GM23338 (cell line): ENCODE data around the gene NPEPL1. TPM values are rescaled to one million over a fixed set of nuclear protein-coding genes. Genes with fewer than 3 reads are reported as not detected.

ENCODE experiments used
- ATAC-seq: fragments of 200-7000 bp; cut with Tn5 transposase; 3 replicates; pipeline ENCODE4 v1.9.1; 2020
- DNase-seq: peaks from one replicate; pipeline ENCODE4 v3.0.0-alpha.2; 2015; ENCODE audit warnings: low spot score
- H2AFZ ChIP-seq: fragments of 200-600 bp; sonication (generic); 2 replicates; pipeline ENCODE4 v1.8.0; 2016; ENCODE audit warnings: antibody characterized with exemption, mild to moderate bottlenecking, moderate library complexity
- H3F3A ChIP-seq: fragments of 200-600 bp; sonication (generic); replicated peaks from 2 replicates; pipeline ENCODE4 v1.8.0; 2017; ENCODE audit warnings: antibody characterized with exemption, mixed run types, low read depth
- H3K27ac ChIP-seq: fragments of 200-600 bp; sonication (generic); 2 replicates; pipeline ENCODE4 v1.6.1; 2016; ENCODE audit warnings: low read depth
- H3K27me3 ChIP-seq: fragments of 200-600 bp; sonication (generic); 2 replicates; pipeline ENCODE4 v1.8.0; 2016; ENCODE audit warnings: mild to moderate bottlenecking, mixed run types, moderate library complexity; ENCODE audit not compliant: insufficient read depth
- H3K36me3 ChIP-seq: fragments of 200-600 bp; sonication (generic); 2 replicates; pipeline ENCODE4 v1.8.0; 2016; ENCODE audit warnings: mild to moderate bottlenecking; ENCODE audit not compliant: insufficient read depth
- H3K4me1 ChIP-seq: fragments of 200-600 bp; sonication (generic); 2 replicates; pipeline ENCODE4 v1.8.0; 2016; ENCODE audit warnings: mild to moderate bottlenecking, moderate library complexity; ENCODE audit not compliant: insufficient read depth
- H3K4me2 ChIP-seq: fragments of 200-600 bp; sonication (generic); 2 replicates; pipeline ENCODE4 v1.7.1; 2017; ENCODE audit warnings: mixed run types
- H3K4me3 ChIP-seq: fragments of 200-600 bp; sonication (generic); 2 replicates; pipeline ENCODE4 v1.6.1; 2016; ENCODE audit warnings: mixed run types
- H3K79me2 ChIP-seq: fragments of 200-600 bp; sonication (generic); replicated peaks from 2 replicates; pipeline ENCODE4 v1.8.0; 2017; ENCODE audit warnings: mild to moderate bottlenecking; ENCODE audit not compliant: insufficient read depth
- H3K9me2 ChIP-seq: fragments of 200-600 bp; sonication (generic); 2 replicates; pipeline ENCODE4 v1.8.0; 2017; ENCODE audit not compliant: insufficient read depth
- H4K20me1 ChIP-seq: fragments of 200-600 bp; sonication (generic); replicated peaks from 2 replicates; pipeline ENCODE4 v1.8.0; 2017; ENCODE audit warnings: mild to moderate bottlenecking; ENCODE audit not compliant: insufficient read depth
- H3K27ac Mint-ChIP-seq: 2 replicates; pipeline ENCODE4 v1.8.0; 2020; ENCODE audit warnings: inconsistent platforms, mild to moderate bottlenecking, moderate library complexity, mixed read lengths
- H3K27me3 Mint-ChIP-seq: 3 replicates; pipeline ENCODE4 v1.8.0; 2022; ENCODE audit warnings: low read depth, mild to moderate bottlenecking, moderate library complexity, mixed read lengths, inconsistent platforms; ENCODE audit not compliant: insufficient read depth, poor library complexity
- H3K36me3 Mint-ChIP-seq: 3 replicates; pipeline ENCODE4 v1.8.0; 2021; ENCODE audit warnings: low read depth, mild to moderate bottlenecking, inconsistent platforms, moderate library complexity, mixed read lengths
- H3K4me1 Mint-ChIP-seq: 3 replicates; pipeline ENCODE4 v1.8.0; 2020; ENCODE audit warnings: mild to moderate bottlenecking, inconsistent platforms, mixed read lengths
- H3K4me3 Mint-ChIP-seq: 3 replicates; pipeline ENCODE4 v1.8.0; 2021; ENCODE audit warnings: moderate library complexity, mild to moderate bottlenecking, inconsistent platforms, mixed read lengths
- H3K9me3 Mint-ChIP-seq: 3 replicates; pipeline ENCODE4 v1.8.0; 2020; ENCODE audit warnings: moderate library complexity, mild to moderate bottlenecking, inconsistent platforms, mixed read lengths
- CREB1 ChIP-seq: fragments of 250-450 bp; sonication (Bioruptor Pico); IDR thresholded peaks from 2 replicates; pipeline ENCODE4 v1.5.0; 2020; ENCODE audit warnings: low read depth, mild to moderate bottlenecking, moderate library complexity
- CTCF ChIP-seq, 2 experiments: fragments of 200-600 bp in 1 of 2; sonication (generic) in 1 of 2; conservative IDR thresholded peaks; 2 replicates each; pipeline versions ENCODE4 v1.5.1 to v1.6.1; 2016 to 2017; ENCODE audit warnings: antibody characterized with exemption in 2 of 2, low read depth in 2 of 2, mild to moderate bottlenecking in 2 of 2, moderate library complexity in 1 of 2
- EZH2 ChIP-seq: fragments of 200-600 bp; sonication (generic); IDR thresholded peaks from one replicate; pipeline ENCODE4 v1.8.0; 2017; ENCODE audit warnings: antibody characterized with exemption, mild to moderate bottlenecking, low read depth; ENCODE audit not compliant: unreplicated experiment
- EZH2phosphoT487 ChIP-seq: fragments of 200-600 bp; sonication (generic); IDR thresholded peaks from one replicate; pipeline ENCODE4 v1.8.1; 2018; ENCODE audit warnings: antibody characterized with exemption; ENCODE audit not compliant: unreplicated experiment
- JUNB ChIP-seq: IDR thresholded peaks from one replicate; pipeline ENCODE4 v1.6.1; 2016; ENCODE audit warnings: antibody characterized with exemption; ENCODE audit not compliant: unreplicated experiment
- NANOG ChIP-seq: IDR thresholded peaks from 2 replicates; pipeline ENCODE4 v1.6.1; 2016; ENCODE audit warnings: antibody characterized with exemption, borderline replicate concordance
- POLR2AphosphoS5 ChIP-seq: IDR thresholded peaks from 2 replicates; pipeline ENCODE4 v1.6.1; 2016; ENCODE audit warnings: antibody characterized with exemption, low read depth
- STAT1 ChIP-seq: IDR thresholded peaks from one replicate; pipeline ENCODE4 v1.6.1; 2016; ENCODE audit warnings: antibody characterized with exemption; ENCODE audit not compliant: unreplicated experiment
- ZNF114 ChIP-seq: fragments of 250-450 bp; sonication (Bioruptor Pico); IDR thresholded peaks from 2 replicates; pipeline ENCODE4 v1.5.0; 2020; ENCODE audit warnings: mild to moderate bottlenecking, moderate library complexity
- ZNF331 ChIP-seq: fragments of 250-450 bp; sonication (Bioruptor Pico); IDR thresholded peaks from 2 replicates; pipeline ENCODE4 v1.5.0; 2020; ENCODE audit warnings: low read depth, mild to moderate bottlenecking, moderate library complexity
- ZNF462 ChIP-seq: fragments of 250-450 bp; sonication (Bioruptor Pico); IDR thresholded peaks from 2 replicates; pipeline ENCODE4 v1.5.0; 2020; ENCODE audit warnings: mild to moderate bottlenecking, moderate library complexity
- polyA plus RNA-seq: library from polyadenylated mRNA; unstranded; fragments of >200 nt; fragmentation: Nextera tagmentation; extraction: Ambion mirVana; gene quantifications from 2 replicates; pipeline ENCODE4 v1.2.1, GENCODE V29; 2016
- total RNA-seq: library from RNA; depleted of rRNA; stranded (reverse); fragments of >200 nt; shearing (Covaris generic); gene quantifications from 2 replicates; pipeline ENCODE4 v1.2.3, GENCODE V29; 2014
- TF ChIP-seq, protein P1 (sequence below): IDR thresholded peaks from one replicate; pipeline ENCODE4 v1.6.1; 2018; ENCODE audit warnings: antibody characterized with exemption; ENCODE audit not compliant: unreplicated experiment
- TF ChIP-seq, protein P2 (sequence below): IDR thresholded peaks from 2 replicates; pipeline ENCODE4 v1.6.1; 2016; ENCODE audit warnings: antibody characterized with exemption

The NPEPL1 gene
- total and polyA plus RNA-seq, 2 experiments from 2014 or later: 23.5 to 30.0 TPM

DNA sequence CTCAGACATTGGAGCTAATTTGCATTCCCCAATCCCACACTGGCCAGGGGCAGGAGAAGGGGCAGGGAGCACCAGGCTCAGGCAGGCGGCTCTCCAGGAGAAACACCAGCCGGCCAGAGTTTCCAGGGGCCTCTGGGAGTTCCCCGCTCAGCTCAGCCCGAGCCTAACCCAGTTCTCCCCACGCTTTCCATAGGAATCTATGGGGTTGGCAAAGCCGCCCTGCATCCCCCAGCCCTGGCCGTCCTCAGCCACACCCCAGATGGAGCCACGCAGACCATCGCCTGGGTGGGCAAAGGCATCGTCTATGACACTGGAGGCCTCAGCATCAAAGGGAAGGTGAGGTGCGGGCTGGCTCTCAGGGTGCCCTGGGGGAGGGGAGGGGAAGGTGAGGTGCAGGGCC is 8.2 kb downstream of the NPEPL1 start:
- no peaks in the 10 kb centered on the region; the same call in none of the 2 replicates for H3K4me1 ChIP-seq
- ATAC-seq (peak; percentile 27; the same call in 2 of the 3 replicates), DNase-seq (no peak)
- H3K36me3 ChIP-seq: peaks cover 9% of the 10 kb centered on the region; the same call in 1 of the 2 replicates
- no peaks in the 10 kb centered on the region for H3K9me2 ChIP-seq
- no peak overlapping the region for H3K4me3 Mint-ChIP-seq
- H3K27me3 ChIP-seq: no peaks in the 10 kb centered on the region
- H3K4me1 Mint-ChIP-seq: peaks cover 19% of the 10 kb centered on the region
- peaks cover 7% of the 10 kb centered on the region; the same call in 2 of the 3 replicates for H3K9me3 Mint-ChIP-seq
- TF ChIP-seq NANOG (no peak), EZH2phosphoT487 (no peak), EZH2 (no peak), CTCF (conservative IDR thresholded peaks at IDR 0.05; ENCODE audit: low read depth in 2 of 2) (no peak), ZNF114 (no peak), STAT1 (no peak), POLR2AphosphoS5 (no peak), CREB1 (CRISPR knock-in tag) (no peak), ZNF462 (CRISPR knock-in tag) (no peak), ZNF331 (CRISPR knock-in tag) (no peak), JUNB (no peak)
- TF ChIP-seq, protein P1, sequence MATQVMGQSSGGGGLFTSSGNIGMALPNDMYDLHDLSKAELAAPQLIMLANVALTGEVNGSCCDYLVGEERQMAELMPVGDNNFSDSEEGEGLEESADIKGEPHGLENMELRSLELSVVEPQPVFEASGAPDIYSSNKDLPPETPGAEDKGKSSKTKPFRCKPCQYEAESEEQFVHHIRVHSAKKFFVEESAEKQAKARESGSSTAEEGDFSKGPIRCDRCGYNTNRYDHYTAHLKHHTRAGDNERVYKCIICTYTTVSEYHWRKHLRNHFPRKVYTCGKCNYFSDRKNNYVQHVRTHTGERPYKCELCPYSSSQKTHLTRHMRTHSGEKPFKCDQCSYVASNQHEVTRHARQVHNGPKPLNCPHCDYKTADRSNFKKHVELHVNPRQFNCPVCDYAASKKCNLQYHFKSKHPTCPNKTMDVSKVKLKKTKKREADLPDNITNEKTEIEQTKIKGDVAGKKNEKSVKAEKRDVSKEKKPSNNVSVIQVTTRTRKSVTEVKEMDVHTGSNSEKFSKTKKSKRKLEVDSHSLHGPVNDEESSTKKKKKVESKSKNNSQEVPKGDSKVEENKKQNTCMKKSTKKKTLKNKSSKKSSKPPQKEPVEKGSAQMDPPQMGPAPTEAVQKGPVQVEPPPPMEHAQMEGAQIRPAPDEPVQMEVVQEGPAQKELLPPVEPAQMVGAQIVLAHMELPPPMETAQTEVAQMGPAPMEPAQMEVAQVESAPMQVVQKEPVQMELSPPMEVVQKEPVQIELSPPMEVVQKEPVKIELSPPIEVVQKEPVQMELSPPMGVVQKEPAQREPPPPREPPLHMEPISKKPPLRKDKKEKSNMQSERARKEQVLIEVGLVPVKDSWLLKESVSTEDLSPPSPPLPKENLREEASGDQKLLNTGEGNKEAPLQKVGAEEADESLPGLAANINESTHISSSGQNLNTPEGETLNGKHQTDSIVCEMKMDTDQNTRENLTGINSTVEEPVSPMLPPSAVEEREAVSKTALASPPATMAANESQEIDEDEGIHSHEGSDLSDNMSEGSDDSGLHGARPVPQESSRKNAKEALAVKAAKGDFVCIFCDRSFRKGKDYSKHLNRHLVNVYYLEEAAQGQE: no peak
- TF ChIP-seq, protein P2, sequence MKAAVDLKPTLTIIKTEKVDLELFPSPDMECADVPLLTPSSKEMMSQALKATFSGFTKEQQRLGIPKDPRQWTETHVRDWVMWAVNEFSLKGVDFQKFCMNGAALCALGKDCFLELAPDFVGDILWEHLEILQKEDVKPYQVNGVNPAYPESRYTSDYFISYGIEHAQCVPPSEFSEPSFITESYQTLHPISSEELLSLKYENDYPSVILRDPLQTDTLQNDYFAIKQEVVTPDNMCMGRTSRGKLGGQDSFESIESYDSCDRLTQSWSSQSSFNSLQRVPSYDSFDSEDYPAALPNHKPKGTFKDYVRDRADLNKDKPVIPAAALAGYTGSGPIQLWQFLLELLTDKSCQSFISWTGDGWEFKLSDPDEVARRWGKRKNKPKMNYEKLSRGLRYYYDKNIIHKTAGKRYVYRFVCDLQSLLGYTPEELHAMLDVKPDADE: no peak
- H3K4me3 ChIP-seq: no peak overlapping the region
- H3K79me2 ChIP-seq: no peaks in the 10 kb centered on the region
- no peak overlapping the region for H3K27ac ChIP-seq
- H3F3A ChIP-seq: 0 out of 2 replicates have a peak, but pooled peaks cover 4% of the 10 kb centered on the region
- H3K27me3 Mint-ChIP-seq: peaks cover 4% of the 10 kb centered on the region
- no peak overlapping the region for H3K4me2 ChIP-seq
- H2AFZ ChIP-seq: no peak overlapping the region
- H3K36me3 Mint-ChIP-seq: peaks cover 60% of the 10 kb centered on the region
- no peak overlapping the region for H3K27ac Mint-ChIP-seq
- no peaks in the 10 kb centered on the region for H4K20me1 ChIP-seq
